Activated T-cell treated with anti-CD3 and anti-CD28 coated beads, Interleukin-2, amount 50 U/mL, for 1 hour (primary cell): ENCODE data around the gene RGS21.
"Not testable (repeated sequence)": the region's sequence is repeated elsewhere in the genome, so short reads cannot be mapped to it uniquely, and the experiment has no call there.

Experiments
- DNase-seq: peaks from one replicate; pipeline ENCODE4 v3.0.0-alpha.2; 2020

Gene RGS21

DNA sequence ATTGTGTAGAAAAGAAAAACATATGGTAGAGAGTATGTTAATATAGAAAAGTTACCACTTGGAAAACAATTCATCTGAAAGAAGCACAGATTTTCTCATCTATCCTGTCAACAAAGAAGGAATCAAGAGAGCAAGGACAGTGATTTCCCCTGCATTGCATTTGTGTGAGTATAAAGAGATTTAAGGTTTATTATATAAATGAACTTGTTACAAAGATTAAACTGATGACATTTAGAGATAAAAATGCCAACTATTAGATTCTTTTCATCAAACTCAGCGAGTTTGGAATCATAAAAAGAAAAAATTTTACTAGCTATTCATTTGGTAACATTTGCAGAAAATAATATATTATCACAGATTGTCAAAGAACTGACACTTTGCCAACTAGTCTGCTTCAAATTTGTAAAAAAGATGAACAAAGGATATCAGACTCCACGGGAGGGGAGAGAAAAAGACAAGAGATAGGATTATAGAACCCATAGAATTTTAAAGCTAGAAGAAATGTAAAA is at the start of gene RGS21:
RGS21 (plus strand) TSS at position 51 of the 509 bp plus-strand sequence. CDS start 26,045 bp downstream, outside the sequence.
- no peak for DNase-seq

- DNase-seq, result no peak
These were observed 48.2 kb upstream of the RGS21 start for GRCh38 chr1:192268468-192269052.

DNA sequence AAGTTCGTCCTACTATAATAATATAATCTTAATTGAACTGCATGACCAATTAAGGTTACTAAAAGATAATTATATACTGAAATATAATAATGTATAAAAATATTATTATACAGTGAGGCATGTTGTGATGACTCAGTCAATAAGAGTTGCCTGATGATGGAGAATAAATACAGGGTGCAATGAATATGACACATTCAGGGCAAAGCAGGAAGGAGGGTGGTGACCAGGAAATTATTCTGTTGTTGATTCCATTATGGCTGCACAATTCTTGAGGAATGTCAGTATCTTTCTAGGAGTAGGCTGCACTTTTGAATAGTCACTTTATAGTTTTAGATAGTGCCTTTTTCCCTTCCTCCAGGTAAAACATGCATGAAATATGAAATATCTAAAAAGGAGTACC is 46.4 kb upstream of the RGS21 start:
- no peak for DNase-seq

- no peak for DNase-seq
These were observed 44.1 kb upstream of the RGS21 start for GRCh38 chr1:192272732-192273131.

GRCh38 chr1:192274588-192274987 is 42.2 kb upstream of the RGS21 start:
- DNase-seq, result no peak

DNA sequence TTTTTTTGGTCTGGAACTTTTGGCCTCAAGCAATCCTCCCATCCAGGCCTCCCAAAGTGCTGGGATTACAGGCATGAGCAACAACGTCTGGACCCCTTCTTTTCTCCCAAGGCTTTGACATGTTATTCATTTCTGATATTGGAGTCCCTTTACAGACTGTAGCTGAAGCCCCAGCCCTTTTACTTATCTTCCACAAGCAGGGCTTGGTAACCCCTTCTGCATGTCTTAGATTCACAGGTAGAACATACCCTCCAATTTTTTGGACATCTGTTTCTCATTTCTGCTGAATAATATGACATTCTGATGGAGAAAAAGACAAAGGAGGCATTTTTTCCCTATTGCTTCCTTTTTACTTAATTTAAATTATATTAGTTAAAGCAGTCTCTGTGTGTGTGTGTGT is 39.2 kb upstream of the RGS21 start:
- no peak for DNase-seq

- DNase-seq, result no peak
These were observed 31.9 kb upstream of the RGS21 start for GRCh38 chr1:192284927-192285326.

DNA sequence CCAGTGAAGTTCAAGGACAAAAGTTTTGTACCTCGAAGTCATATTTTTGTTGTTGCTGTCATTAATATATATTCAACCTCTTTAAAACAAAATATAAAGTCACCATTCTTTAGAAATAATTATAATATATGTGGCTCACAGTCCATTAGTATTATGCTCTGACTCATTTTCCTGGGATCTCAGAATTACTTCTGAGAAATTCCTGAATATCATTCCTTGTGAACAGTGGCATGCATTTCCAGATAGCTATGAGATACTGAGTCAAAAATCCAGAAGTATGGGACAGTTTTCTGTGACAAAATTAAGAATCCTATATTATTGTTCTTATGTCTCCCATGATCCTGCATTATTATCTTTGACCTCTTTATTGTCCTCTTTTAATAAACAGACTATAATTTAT is 13.8 kb upstream of the RGS21 start:
- no peak for DNase-seq

GRCh38 chr1:192308314-192308713 is 8.5 kb upstream of the RGS21 start:
- DNase-seq, result not testable (repeated sequence)

- no peak for DNase-seq
These were observed 5.5 kb upstream of the RGS21 start for GRCh38 chr1:192311281-192311680.

DNA sequence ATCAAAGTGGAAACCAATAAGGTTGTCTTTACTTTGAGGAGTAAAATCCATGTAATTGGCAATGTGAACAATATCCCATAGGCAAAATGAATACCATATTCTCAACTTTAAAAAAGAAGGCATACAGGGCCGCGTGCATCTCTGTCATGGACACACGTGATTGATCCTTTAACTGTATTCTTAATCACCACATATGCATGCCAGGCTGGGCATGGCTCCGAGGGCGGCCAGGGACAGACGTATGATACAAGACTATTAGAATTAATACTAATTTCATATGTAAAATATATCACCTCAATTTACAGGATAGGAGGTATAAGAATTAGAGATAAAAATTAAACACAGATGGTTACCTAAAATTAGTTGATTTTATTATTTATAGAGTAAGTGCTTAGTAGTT is 11.2 kb downstream of the RGS21 start:
- no peak for DNase-seq

GRCh38 chr1:192342842-192343241 is 26.1 kb downstream of the RGS21 start:
- DNase-seq, result no peak

GRCh38 chr1:192343344-192343743 is 26.6 kb downstream of the RGS21 start:
- DNase-seq, result no peak

DNA sequence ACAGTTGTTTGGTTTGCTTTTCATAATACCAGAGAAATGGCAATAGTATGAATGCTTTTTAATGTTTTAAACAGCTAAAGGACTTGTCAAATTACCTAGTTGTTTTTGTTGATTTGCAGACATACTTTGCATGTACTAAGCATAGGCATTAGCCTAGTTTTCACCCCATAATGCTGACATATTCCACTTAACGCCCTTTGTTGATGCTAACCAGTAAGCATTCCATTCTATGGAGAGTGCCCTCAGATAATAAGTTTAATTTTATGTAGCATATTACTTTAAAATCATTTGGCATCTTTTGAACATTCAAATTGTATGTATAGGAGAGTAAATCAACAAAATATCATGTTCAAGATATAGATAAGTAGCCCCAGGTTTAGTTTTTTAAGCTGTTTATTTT is 32.5 kb downstream of the RGS21 start:
- DNase-seq, result no peak

- no peak for DNase-seq
These were observed 33.6 kb downstream of the RGS21 start for GRCh38 chr1:192350356-192350755.

DNA sequence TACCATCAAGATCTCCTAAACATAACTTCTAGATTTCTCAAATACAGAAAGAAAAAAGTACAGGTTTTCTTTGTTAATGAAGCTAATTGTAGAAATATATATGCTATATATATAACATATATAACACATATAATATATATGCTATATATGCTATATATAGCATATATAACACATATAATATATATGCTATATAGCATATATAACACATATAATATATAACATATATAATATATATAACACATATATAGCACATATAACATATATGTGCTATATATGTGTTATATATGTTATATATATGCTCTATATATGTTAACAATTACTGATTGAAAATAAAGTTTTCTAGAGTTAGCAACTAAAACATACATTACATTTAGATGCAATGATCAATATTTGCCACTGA is 34.8 kb downstream of the RGS21 start:
- DNase-seq, result no peak

- DNase-seq, result no peak
These were observed 41.1 kb downstream of the RGS21 start for GRCh38 chr1:192357924-192358323.

DNA sequence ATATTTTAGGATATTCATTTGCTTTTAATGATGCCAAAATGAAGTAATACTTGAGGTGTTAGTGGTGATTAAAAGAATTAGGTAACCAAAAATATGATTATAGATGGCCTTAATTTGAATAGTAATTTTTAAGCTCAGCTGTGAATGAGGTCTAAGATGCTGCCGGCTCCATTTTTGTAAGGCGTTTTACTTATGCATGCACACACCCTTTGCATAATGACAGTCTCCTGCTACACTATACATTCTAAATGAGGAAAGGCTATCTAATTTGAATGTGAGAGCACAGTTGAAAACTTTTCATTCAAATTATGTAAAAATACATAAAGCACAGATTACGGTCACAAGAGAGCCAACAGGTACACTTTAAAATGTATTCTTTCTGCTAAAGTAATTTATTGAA is 41.6 kb downstream of the RGS21 start:
- no peak for DNase-seq

- no peak for DNase-seq
These were observed 42.0 kb downstream of the RGS21 start for GRCh38 chr1:192358822-192359221.

- DNase-seq, result no peak
These were observed 46.4 kb downstream of the RGS21 start for GRCh38 chr1:192363177-192363576.

DNA sequence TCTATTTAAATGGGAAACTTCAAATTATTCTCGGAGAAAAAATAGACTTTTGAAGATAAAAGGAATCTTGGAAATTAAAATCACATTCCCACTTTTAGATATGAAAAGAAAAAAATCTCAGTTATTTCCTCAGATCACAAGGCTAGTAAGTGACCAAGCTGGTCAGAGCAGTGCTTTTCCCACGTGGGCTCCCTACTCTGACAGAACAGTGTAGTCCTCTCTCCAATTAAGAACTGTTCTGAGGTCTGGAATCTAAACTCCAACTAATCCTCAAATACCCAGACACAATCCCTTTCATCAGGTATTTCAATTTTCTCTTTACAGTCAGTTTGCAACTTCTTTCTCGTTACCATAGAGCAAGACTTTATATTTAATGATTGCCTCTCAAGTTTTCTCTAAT is 50.6 kb downstream of the RGS21 start:
- no peak for DNase-seq

DNA sequence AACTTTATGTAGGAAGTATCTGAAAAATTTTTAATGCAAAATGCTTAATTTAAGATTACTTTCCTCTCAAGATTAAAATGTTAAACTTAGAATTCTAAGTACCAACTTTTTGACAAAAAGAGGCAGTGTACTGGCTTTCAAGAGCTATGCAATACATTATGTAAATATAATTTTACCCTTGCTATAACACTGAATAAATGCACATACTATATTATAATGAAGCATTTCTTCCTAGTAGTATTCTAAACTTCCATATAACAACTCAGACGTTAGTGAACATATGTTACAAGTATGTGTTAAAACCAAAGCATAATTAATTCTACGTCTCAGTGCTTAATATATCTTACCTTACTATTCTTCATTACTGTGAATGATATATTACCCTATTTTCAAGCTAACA is 58.5 kb downstream of the RGS21 start:
- DNase-seq, result no peak

- DNase-seq, result no peak
These were observed 59.6 kb downstream of the RGS21 start for GRCh38 chr1:192376374-192376773.

DNA sequence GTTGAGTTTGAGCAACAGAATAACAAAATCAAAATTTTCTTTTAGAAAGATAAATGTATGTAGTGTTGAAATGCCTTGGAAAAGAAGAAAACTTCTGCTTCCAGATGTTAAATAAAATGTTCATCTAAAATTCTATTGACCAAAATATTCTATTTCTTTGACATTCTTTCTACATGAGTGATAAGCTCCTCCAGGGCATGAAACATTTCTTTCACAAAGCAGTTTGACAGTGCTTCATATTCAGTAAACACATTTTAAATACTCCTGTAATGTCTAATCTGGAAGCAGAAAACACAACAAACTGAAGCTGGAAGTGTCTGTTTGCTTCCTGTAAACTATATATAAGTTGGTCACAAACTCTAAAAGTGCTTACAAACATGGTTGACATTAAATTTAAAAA is 61.5 kb downstream of the RGS21 start:
- no peak for DNase-seq

DNA sequence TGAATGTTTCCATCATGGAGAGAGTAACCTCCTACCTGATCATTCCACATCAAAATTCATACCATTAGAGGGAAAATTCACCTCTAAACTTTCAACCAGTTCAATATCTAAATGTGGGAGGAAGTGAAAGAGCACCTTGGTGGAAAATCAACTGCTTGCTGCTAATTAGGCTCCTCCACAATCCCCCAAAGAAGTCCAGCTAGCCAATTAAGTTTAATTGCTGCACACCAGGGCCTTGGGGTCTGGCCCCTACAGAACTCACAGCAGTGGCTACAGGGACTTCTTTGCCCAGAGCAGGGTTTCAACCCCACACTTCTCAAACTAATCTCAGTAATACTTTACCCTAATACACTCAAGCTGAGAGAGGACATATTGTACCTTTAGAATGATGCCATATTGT is 62.1 kb downstream of the RGS21 start:
- no peak for DNase-seq

GRCh38 chr1:192379554-192379953 is 62.8 kb downstream of the RGS21 start:
- DNase-seq, result no peak
